HG03442 (cell line): Measurements from ENCODE around the gene NRXN3.

Source experiments
- ATAC-seq: cut with Tn5 transposase; IDR thresholded peaks from one replicate; pipeline ENCODE4 v1.9.1; 2021; ENCODE audit warnings: mild to moderate bottlenecking, moderate library complexity; ENCODE audit not compliant: unreplicated experiment

The NRXN3 gene

GRCh38 chr14:79175671-79176070 lies 1005.5 kb downstream of the NRXN3 start:
- ATAC-seq = no peak

GRCh38 chr14:79177106-79177505 lies 1006.9 kb downstream of the NRXN3 start:
- no peak for ATAC-seq

- no peak for ATAC-seq
These were observed 1008.5 kb downstream of the NRXN3 start for GRCh38 chr14:79178719-79179118.

- ATAC-seq = no peak
These were observed 1009.8 kb downstream of the NRXN3 start for GRCh38 chr14:79179985-79180384.

GRCh38 chr14:79180656-79181055 lies 1010.5 kb downstream of the NRXN3 start:
- ATAC-seq = no peak

- ATAC-seq = no peak
These were observed 1016.4 kb downstream of the NRXN3 start for GRCh38 chr14:79186523-79186922.

- no peak for ATAC-seq
These were observed 1023.7 kb downstream of the NRXN3 start for GRCh38 chr14:79193689-79194477.

GRCh38 chr14:79196216-79196615 lies 1026.0 kb downstream of the NRXN3 start:
- ATAC-seq = no peak

- no peak for ATAC-seq
These were observed 1027.3 kb downstream of the NRXN3 start for GRCh38 chr14:79197516-79197915.

GRCh38 chr14:79199217-79199616 lies 1029.0 kb downstream of the NRXN3 start:
- no peak for ATAC-seq

- ATAC-seq = no peak
These were observed 1031.5 kb downstream of the NRXN3 start for GRCh38 chr14:79201564-79202207.

- ATAC-seq = no peak
These were observed 1034.4 kb downstream of the NRXN3 start for GRCh38 chr14:79204591-79204990.

GRCh38 chr14:79209418-79209817 lies 1039.2 kb downstream of the NRXN3 start:
- no peak for ATAC-seq

GRCh38 chr14:79225815-79226214 lies 1055.6 kb downstream of the NRXN3 start:
- no peak for ATAC-seq

GRCh38 chr14:79229383-79229909 lies 1059.3 kb downstream of the NRXN3 start:
- no peak for ATAC-seq

GRCh38 chr14:79242666-79243065 lies 1072.5 kb downstream of the NRXN3 start:
- no peak for ATAC-seq

- ATAC-seq = no peak
These were observed 1076.0 kb downstream of the NRXN3 start for GRCh38 chr14:79246173-79246572.

- ATAC-seq = no peak
These were observed 1078.0 kb downstream of the NRXN3 start for GRCh38 chr14:79248126-79248525.

- ATAC-seq = no peak
These were observed 1078.6 kb downstream of the NRXN3 start for GRCh38 chr14:79248771-79249170.

- ATAC-seq = no peak
These were observed 1081.1 kb downstream of the NRXN3 start for GRCh38 chr14:79251278-79251677.

- no peak for ATAC-seq
These were observed 1083.4 kb downstream of the NRXN3 start for GRCh38 chr14:79253576-79253975.

- ATAC-seq = no peak
These were observed 1084.0 kb downstream of the NRXN3 start for GRCh38 chr14:79254069-79254775.
